Coronary artery (tissue), 2 donors: ENCODE measurements around the gene QRICH1.

ENCODE experiments used
- DNase-seq: peaks from one replicate; pipeline ENCODE4 v3.0.0-alpha.2; 2017; ENCODE audit warnings: low spot score
- H3K27ac ChIP-seq, 2 donors: fragments of 200-600 bp; sonication (generic); one replicate each; pipeline ENCODE4 v1.5.1; 2016 to 2019
- H3K4me3 ChIP-seq: fragments of 200-600 bp; sonication (generic); 2 replicates; pipeline ENCODE4 v1.5.1; 2016; ENCODE audit warnings: mild to moderate bottlenecking, moderate library complexity
- TF ChIP-seq, protein P1 (sequence below): fragments of 200-600 bp; sonication (generic); IDR thresholded peaks from one replicate; pipeline ENCODE4 v1.5.1; 2019; ENCODE audit warnings: antibody characterized with exemption

QRICH1 gene

GRCh38 chr3:49004352-49005302 lies 89.2 kb downstream of the QRICH1 start:
- Histone ChIP-seq H3K27ac (no peak overlapping the region), H3K4me3 (no peak overlapping the region)
- DNase-seq: no peak
- TF ChIP-seq, protein P1, sequence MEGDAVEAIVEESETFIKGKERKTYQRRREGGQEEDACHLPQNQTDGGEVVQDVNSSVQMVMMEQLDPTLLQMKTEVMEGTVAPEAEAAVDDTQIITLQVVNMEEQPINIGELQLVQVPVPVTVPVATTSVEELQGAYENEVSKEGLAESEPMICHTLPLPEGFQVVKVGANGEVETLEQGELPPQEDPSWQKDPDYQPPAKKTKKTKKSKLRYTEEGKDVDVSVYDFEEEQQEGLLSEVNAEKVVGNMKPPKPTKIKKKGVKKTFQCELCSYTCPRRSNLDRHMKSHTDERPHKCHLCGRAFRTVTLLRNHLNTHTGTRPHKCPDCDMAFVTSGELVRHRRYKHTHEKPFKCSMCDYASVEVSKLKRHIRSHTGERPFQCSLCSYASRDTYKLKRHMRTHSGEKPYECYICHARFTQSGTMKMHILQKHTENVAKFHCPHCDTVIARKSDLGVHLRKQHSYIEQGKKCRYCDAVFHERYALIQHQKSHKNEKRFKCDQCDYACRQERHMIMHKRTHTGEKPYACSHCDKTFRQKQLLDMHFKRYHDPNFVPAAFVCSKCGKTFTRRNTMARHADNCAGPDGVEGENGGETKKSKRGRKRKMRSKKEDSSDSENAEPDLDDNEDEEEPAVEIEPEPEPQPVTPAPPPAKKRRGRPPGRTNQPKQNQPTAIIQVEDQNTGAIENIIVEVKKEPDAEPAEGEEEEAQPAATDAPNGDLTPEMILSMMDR: no peak

- no peak overlapping the region for H3K27ac ChIP-seq
- DNase-seq: no peak
- no peak overlapping the region for H3K4me3 ChIP-seq
- TF ChIP-seq, protein P1: no peak
Measured at GRCh38 chr3:49001155-49001554, 92.7 kb downstream of the QRICH1 start.

- TF ChIP-seq, protein P1: no peak
Measured at GRCh38 chr3:48999085-48999858, 94.6 kb downstream of the QRICH1 start.

GRCh38 chr3:48997714-48998637 lies 95.9 kb downstream of the QRICH1 start:
- H3K27ac ChIP-seq: no peak overlapping the region
- no peak for DNase-seq
- TF ChIP-seq, protein P1: no peak
- H3K4me3 ChIP-seq: no peak overlapping the region

More at GRCh38 chr3:48999085-48999858, 94.6 kb downstream of the QRICH1 start:
- no peak for DNase-seq
- Histone ChIP-seq H3K27ac (no peak overlapping the region), H3K4me3 (no peak overlapping the region)

- no peak for DNase-seq
- Histone ChIP-seq H3K27ac (no peak overlapping the region), H3K4me3 (no peak overlapping the region)
- TF ChIP-seq, protein P1: no peak
Measured at GRCh38 chr3:48997102-48997635, 96.7 kb downstream of the QRICH1 start.

DNA sequence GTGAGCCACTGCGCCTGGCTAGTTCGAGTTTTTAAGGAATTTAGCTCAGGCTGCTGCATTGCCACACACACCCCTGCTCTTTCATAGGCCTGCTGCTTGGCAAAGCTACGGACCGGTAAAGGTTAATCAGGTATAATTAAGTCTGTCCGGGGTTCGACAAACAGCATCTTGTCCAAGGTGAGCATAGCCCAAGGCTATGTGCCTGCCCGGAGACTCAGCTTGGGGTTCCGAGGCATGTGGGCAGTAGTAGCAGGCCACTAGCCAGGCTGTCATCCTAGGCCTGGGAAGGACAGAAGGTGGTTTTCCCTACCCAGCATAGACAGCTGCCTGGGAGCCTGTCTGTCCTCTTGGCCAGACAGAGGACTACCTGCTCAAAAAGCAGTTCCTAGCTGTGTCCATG lies 97.2 kb downstream of the QRICH1 start:
- H3K27ac ChIP-seq: no peak overlapping the region
- TF ChIP-seq, protein P1: no peak
- H3K4me3 ChIP-seq: no peak overlapping the region
- DNase-seq: no peak
